GOT3 (cell line): Measurements from ENCODE around the gene MAP7D2.

Experiments used
- DNase-seq: peaks from one replicate; lab custom pipeline; 2025; ENCODE audit warnings: mixed read lengths; lab: John Stamatoyannopoulos, UW

Gene MAP7D2

DNA sequence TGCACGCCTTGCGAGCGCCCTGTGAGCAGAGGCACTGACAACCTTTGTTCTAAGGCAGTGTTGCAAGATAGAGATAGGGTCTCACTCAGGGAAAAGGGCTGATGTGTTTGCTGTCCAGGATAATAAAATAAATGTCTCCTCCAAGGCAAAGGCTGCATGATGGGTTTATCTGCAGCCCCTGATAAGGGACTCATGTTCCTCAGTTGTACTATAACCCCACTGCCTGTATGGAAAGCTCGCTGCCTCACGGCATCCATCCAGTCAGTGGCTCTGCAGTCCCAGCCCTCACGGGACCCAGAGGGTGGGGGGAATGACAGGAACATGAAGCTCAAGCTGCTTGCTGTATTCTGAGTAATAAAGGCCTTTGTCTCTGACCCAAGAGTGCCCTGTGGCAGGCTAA lies 148.4 kb downstream of the MAP7D2 start:
- no peak for DNase-seq

DNA sequence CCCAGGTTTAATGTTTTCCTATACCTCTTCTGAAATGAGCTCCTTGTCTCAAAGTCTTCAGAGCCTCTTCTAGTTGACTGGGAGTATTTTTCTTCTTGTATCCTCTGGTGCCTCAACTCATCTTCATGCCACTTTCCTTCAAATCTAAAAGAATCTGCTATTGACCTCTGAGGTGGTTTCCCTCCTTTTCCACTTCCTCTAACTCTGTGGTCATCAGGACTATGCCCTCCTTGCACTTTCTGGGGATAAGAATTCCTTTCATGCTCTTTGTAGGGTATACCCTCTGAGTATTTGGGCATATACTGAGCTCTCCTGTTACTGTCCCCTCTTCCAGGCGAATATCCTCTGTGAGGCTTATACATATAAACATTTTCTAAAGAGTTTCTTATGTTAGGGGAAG lies 150.7 kb downstream of the MAP7D2 start:
- no peak for DNase-seq

DNA sequence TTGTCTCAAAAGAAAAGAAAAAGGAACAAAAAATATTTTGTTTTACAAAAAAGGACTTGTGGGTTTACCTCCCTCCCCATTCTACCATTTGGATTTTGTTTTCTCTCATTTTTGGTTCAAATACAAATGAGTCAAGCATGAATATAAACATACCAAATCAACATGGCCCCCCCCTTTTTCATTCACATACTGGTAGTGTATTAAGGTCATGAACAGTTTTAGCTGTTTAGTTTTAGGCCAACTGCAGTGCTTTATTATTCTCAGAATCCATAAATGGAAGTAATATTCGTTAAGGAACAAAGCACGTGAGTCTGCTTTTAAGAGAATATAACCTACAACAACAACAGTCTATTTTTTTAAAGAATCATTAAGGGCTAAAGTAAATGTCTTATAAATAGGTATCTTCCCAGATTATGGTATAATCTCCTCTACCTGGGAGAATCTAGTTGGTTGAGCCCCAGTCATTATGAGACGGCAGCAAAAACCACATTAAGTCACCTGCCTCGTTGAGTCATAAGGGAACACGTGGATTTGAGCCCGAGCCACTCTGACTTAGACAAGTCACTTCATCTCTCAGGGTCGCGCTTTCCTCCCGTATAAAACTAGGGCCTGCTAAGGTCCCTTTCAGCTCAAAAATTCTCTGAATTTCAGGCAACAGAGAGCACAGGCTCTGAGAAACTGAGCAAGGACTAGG lies 152.5 kb downstream of the MAP7D2 start:
- DNase-seq: no peak

DNA sequence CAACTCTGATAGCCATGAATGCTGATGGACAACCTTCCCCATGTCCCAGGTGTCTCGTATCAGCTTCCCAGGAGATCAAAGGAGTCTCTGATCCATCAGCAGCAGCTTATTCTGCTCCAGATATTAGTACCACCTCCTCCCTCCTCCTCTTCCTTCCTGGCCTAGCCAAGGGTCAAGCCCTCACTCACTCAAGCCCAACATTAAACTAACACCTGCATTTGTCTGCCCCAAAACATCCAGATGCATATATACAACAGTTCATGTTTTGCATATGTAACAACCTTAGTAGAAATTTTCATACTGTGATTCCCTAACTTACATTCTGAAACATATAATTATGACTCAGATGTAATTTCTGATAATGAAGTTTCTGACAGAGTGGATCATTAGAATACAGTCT lies 155.8 kb downstream of the MAP7D2 start:
- no peak for DNase-seq

DNA sequence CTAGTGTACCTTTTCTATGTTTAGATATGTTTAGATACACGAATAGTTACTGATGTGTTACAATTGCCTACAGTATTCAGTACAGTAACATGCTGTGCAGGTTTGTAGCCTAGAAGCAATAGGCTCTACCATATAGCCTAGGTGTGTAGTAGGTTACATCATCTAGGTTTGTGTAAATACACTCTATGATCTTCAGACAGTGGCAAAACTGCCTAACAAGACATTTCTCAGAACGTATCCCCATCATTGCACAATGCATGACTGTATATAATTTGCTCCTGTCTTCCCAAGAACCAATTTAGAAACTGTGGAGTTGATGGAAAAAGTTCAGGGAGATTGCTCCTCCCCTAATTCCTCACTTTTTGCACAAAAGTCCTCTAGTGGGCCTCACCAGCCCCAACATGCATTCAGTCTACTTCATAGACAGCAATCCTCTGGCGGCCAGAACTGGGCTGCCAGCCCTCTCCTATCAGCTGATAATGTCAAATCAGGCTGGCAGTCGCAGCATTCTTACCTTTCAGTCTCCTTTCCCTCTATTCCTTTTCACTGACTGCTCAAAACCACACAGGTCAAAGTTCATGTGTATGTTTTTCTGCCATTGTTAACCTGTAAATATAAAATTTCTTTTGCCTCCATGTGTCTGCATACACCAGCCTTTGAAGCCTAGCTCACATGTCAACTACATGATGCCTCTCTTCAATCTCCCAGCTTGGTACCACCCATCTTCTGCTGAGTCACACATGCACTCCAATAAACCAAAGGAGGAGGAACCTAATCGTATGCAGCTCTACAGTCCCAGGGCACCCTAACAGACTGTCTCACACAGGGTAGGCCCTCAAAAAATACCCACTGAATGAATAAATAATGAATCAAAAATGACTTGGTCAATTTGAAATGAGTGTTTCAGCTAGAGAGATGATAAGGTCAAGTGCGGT lies 157.9 kb downstream of the MAP7D2 start:
- DNase-seq: no peak

DNA sequence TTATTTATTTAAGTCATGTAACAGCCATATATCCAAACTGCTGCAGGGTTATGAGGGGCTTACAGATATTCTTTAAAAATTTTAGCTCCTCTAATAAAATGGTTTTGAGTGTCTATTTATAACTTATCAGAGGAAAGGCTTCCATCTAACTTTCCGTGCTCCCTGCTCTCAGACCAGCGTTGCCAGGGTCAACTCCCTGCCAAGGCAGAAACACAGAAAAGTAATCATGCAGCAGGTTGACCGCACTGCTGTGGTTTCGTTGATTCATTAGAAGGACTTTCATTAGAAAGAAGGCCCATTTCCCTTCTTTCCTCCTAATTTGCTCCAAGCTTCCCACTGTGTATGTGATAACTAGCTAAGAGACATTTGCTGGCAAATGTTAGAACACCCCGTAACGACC lies 159.8 kb downstream of the MAP7D2 start:
- no peak for DNase-seq
